Neural progenitor cell (in vitro differentiated cells): ENCODE data around the gene MITF. TPM values are rescaled to one million over a fixed set of nuclear protein-coding genes. Genes with fewer than 3 reads are reported as not detected.

Source experiments
- DNase-seq: peaks from one replicate; pipeline ENCODE4 v3.0.0-alpha.2; 2016; ENCODE audit warnings: low spot score
- H2AFZ ChIP-seq: fragments of 200-600 bp; sonication (generic); replicated peaks from 2 replicates; pipeline ENCODE4 v1.6.1; 2016; ENCODE audit warnings: antibody characterized with exemption
- H3F3A ChIP-seq: fragments of 200-600 bp; sonication (generic); 2 replicates; pipeline ENCODE4 v1.6.1; 2016; ENCODE audit warnings: antibody characterized with exemption, low read depth
- H3K27ac ChIP-seq: fragments of 200-600 bp; sonication (generic); 2 replicates; pipeline ENCODE4 v1.5.1; 2016; ENCODE audit warnings: mild to moderate bottlenecking
- H3K27me3 ChIP-seq: fragments of 200-600 bp; sonication (generic); 2 replicates; pipeline ENCODE4 v1.6.1; 2016; ENCODE audit warnings: mild to moderate bottlenecking, moderate library complexity
- H3K36me3 ChIP-seq: fragments of 200-600 bp; sonication (generic); 2 replicates; pipeline ENCODE4 v1.5.1; 2016
- H3K4me1 ChIP-seq: fragments of 200-600 bp; sonication (generic); 2 replicates; pipeline ENCODE4 v1.6.1; 2016; ENCODE audit warnings: mixed run types
- H3K4me2 ChIP-seq: fragments of 200-600 bp; sonication (generic); 2 replicates; pipeline ENCODE4 v1.6.1; 2016
- H3K4me3 ChIP-seq: fragments of 200-600 bp; sonication (generic); 2 replicates; pipeline ENCODE4 v1.5.1; 2016
- H3K79me2 ChIP-seq: fragments of 200-600 bp; sonication (generic); 2 replicates; pipeline ENCODE4 v1.6.1; 2016; ENCODE audit warnings: low read depth
- H3K9ac ChIP-seq: fragments of 200-600 bp; sonication (generic); 2 replicates; pipeline ENCODE4 v1.6.1; 2016
- H3K9me3 ChIP-seq: fragments of 200-600 bp; sonication (generic); 2 replicates; pipeline ENCODE4 v1.5.1; 2016; ENCODE audit warnings: low read depth
- H4K20me1 ChIP-seq: fragments of 200-600 bp; sonication (generic); 2 replicates; pipeline ENCODE4 v1.6.1; 2016; ENCODE audit warnings: low read depth
- H3K27ac Mint-ChIP-seq: 3 replicates; pipeline ENCODE4 v1.8.0; 2021; ENCODE audit warnings: mixed read lengths
- H3K27me3 Mint-ChIP-seq: 2 replicates; pipeline ENCODE4 v1.8.0; 2022; ENCODE audit warnings: low read depth, mild to moderate bottlenecking, inconsistent platforms, moderate library complexity, mixed read lengths; ENCODE audit not compliant: insufficient read depth
- H3K36me3 Mint-ChIP-seq: 3 replicates; pipeline ENCODE4 v1.8.0; 2021; ENCODE audit warnings: mixed read lengths
- H3K4me1 Mint-ChIP-seq: 3 replicates; pipeline ENCODE4 v1.8.0; 2021; ENCODE audit warnings: mixed read lengths
- H3K4me3 Mint-ChIP-seq: 3 replicates; pipeline ENCODE4 v1.8.0; 2021; ENCODE audit warnings: mild to moderate bottlenecking, moderate library complexity, mixed read lengths
- H3K9me3 Mint-ChIP-seq: 3 replicates; pipeline ENCODE4 v1.8.0; 2020; ENCODE audit warnings: mixed read lengths
- CTCF ChIP-seq: fragments of 200-600 bp; sonication (generic); IDR thresholded peaks from 2 replicates; pipeline ENCODE4 v1.5.1; 2017; ENCODE audit warnings: antibody characterized with exemption, mild to moderate bottlenecking
- EZH2 ChIP-seq: fragments of 200-600 bp; sonication (generic); IDR thresholded peaks from 2 replicates; pipeline ENCODE4 v1.6.1; 2017; ENCODE audit warnings: antibody characterized with exemption, mild to moderate bottlenecking, moderate library complexity
- EZH2phosphoT487 ChIP-seq: fragments of 200-600 bp; sonication (generic); IDR thresholded peaks from 2 replicates; pipeline ENCODE4 v1.6.1; 2017; ENCODE audit warnings: antibody characterized with exemption
- total RNA-seq: library from RNA; depleted of rRNA; stranded (reverse); fragments of >200 nt; gene quantifications from 2 replicates; pipeline ENCODE4 v1.2.3, GENCODE V29; 2015; ENCODE audit warnings: low replicate concordance

Gene MITF
- total RNA-seq, 1 donor from 2014 or later, result not detected

- Mint-ChIP-seq H3K27me3 (no peaks in the 10 kb centered on the region), H3K9me3 (no peaks in the 10 kb centered on the region), H3K4me3 (no peak overlapping the region), H3K36me3 (no peaks in the 10 kb centered on the region), H3K4me1 (no peaks in the 10 kb centered on the region), H3K27ac (no peak overlapping the region)
- Histone ChIP-seq H3K9me3 (no peaks in the 10 kb centered on the region), H3K9ac (no peak overlapping the region), H3K79me2 (no peaks in the 10 kb centered on the region), H3K4me3 (no peak overlapping the region), H3K36me3 (no peaks in the 10 kb centered on the region), H3K27ac (no peak overlapping the region), H4K20me1 (no peaks in the 10 kb centered on the region), H2AFZ (peak overlapping the region; percentile 31), H3K4me2 (no peak overlapping the region), H3K4me1 (no peaks in the 10 kb centered on the region), H3K27me3 (no peaks in the 10 kb centered on the region), H3F3A (no peaks in the 10 kb centered on the region)
- no peak for DNase-seq
- TF ChIP-seq CTCF, result no peak
- no peak for TF ChIP-seq EZH2phosphoT487
- TF ChIP-seq EZH2, result no peak
Measured at GRCh38 chr3:69725994-69726571, 13.2 kb upstream of the MITF start.

- Histone ChIP-seq H3K27ac (no peak overlapping the region), H3K9me3 (no peaks in the 10 kb centered on the region), H3K36me3 (no peaks in the 10 kb centered on the region), H3K27me3 (peaks cover 14% of the 10 kb centered on the region), H4K20me1 (no peaks in the 10 kb centered on the region), H3K9ac (no peak overlapping the region), H2AFZ (no peak overlapping the region), H3K79me2 (no peaks in the 10 kb centered on the region), H3K4me3 (no peak overlapping the region), H3F3A (no peaks in the 10 kb centered on the region), H3K4me1 (no peaks in the 10 kb centered on the region), H3K4me2 (no peak overlapping the region)
- Mint-ChIP-seq H3K4me3 (no peak overlapping the region), H3K27ac (no peak overlapping the region), H3K36me3 (no peaks in the 10 kb centered on the region), H3K27me3 (no peaks in the 10 kb centered on the region), H3K4me1 (no peaks in the 10 kb centered on the region), H3K9me3 (no peaks in the 10 kb centered on the region)
- no peak for DNase-seq
- TF ChIP-seq EZH2 (no peak), EZH2phosphoT487 (no peak), CTCF (no peak)
Measured at GRCh38 chr3:69729147-69729919, 9.9 kb upstream of the MITF start.

- Histone ChIP-seq H3K4me1 (no peaks in the 10 kb centered on the region), H2AFZ (no peak overlapping the region), H3K36me3 (no peaks in the 10 kb centered on the region), H3K4me3 (no peak overlapping the region), H3K27ac (no peak overlapping the region), H3K79me2 (no peaks in the 10 kb centered on the region), H3K4me2 (no peak overlapping the region), H3K9me3 (no peaks in the 10 kb centered on the region), H4K20me1 (no peaks in the 10 kb centered on the region), H3F3A (no peaks in the 10 kb centered on the region), H3K9ac (no peak overlapping the region), H3K27me3 (peaks cover 32% of the 10 kb centered on the region)
- TF ChIP-seq CTCF (no peak), EZH2phosphoT487 (no peak), EZH2 (no peak)
- Mint-ChIP-seq H3K27ac (no peak overlapping the region), H3K9me3 (no peaks in the 10 kb centered on the region), H3K4me1 (no peaks in the 10 kb centered on the region), H3K27me3 (peaks cover 8% of the 10 kb centered on the region), H3K4me3 (no peak overlapping the region), H3K36me3 (no peaks in the 10 kb centered on the region)
- DNase-seq, result no peak
Measured at GRCh38 chr3:69731080-69731479, 8.2 kb upstream of the MITF start.
